A549 treated with DMSO at 1 μM for 4 hours (cell line): Measurements from ENCODE around the gene A1BG. TPM values are rescaled to one million over a fixed set of nuclear protein-coding genes. Genes with fewer than 3 reads are reported as not detected.

ENCODE experiments used
- total RNA-seq: library from RNA; stranded (reverse); fragments of 200-300 nt; extraction: Qiagen RNA extraction; gene quantifications from 5 replicates; pipeline ENCODE4 v1.2.3, GENCODE V29; 2022; ENCODE audit warnings: low read depth

Gene A1BG
- total RNA-seq: 9.9 to 13.7 TPM (median 12.2 TPM) in 5 replicates

GRCh38 chr19:58352760-58353671 is at the start of gene A1BG:
TSS of gene A1BG (minus strand) at chr19:58353492. CDS start at chr19:58353437, 55 bp downstream.

DNA sequence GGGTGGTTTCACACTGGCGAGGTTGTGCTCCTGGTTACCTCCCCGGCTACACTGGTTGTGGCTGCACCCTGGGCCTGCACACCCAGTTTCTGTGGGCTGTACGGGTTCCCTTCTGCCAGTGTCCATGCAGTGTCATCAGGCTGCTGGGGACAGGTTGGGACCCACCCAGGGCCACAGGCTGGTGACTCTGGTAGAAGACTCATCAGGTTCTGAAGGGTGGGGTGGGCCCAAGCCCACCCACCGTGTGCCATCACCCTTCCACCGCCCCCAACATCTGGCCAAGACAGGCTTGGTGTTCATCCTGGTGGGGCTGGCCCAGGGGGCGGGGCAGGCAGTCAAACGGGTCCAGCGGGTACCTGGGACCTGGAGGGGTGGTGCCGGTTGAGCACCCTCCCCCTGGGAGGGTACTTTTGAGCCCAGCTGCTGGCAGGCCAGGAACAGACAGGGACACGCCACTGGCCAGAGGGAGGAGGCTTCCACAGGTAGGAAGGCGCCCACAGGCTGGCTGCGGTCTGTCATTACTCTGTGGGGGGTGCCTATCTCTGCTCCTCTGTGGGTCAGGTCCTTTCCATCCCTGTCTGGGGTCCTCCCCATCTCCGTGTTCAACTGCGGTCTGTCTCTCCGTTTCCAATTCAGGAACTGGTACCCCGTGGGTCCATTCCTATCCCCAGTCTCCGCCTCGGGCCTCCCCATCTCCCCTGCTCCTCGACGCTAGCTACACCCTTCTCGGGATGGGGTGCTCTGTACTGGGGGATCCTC is 42.1 kb upstream of the A1BG start, which contains the start of gene RNF225:
Gene RNF225, plus strand, starts transcription at position 437 of the 759 bp plus-strand sequence. CDS start 434 bp downstream, outside the sequence.

DNA sequence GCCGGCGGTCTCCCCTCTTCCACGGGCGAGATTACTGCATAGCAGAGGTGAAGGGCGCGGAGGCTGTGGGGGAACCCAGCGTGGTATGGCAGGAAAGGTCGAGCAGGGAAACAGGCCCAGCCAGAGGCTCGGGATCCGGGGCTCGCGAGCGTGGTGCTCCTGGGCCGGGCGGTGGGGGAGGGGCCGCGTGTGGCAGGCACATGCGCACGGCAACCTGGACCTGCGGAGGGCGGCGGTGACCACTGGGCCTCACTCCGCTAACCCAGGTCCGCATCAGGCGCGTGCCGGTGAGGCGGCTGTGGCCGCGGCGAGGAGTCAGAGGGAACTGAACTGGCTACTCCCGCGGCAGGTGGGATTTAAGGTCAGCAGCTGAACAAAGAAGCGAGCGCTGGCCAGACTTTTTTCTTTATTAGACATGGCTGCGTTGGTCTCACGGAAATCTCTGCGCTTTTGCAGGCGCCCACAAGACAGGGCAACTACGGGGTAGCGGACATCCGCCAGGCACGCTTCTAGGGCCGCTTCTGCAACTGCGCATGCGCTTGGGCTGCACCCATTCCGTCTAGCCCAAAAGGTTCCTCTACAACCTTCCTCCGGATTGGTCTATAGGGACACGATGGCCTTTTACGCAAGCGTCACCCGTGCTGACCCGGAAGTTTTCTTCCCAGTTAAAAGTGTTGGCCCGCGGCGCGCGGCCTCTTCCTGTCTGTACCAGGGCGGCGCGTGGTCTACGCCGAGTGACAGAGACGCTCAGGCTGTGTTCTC is 33.5 kb upstream of the A1BG start, which contains the start of gene RPS5:
Gene RPS5, plus strand, starts transcription at position 694 of the 762 bp plus-strand sequence. CDS start 869 bp downstream, outside the sequence.

GRCh38 chr19:58380662-58381459 is 27.6 kb upstream of the A1BG start, which contains the start of gene ZNF837:
TSS of gene ZNF837 (minus strand) at chr19:58381030. CDS start at chr19:58369332, 11,698 bp downstream.

GRCh38 chr19:58362272-58362994 is 9.1 kb upstream of the A1BG start, which contains the start of gene ZNF497:
TSS of gene ZNF497 (minus strand) at chr19:58362751. CDS start at chr19:58357635, 5,116 bp downstream.

GRCh38 chr19:58326914-58327726 is 26.2 kb downstream of the A1BG start, which contains the start of gene ZSCAN22:
TSS of gene ZSCAN22 (plus strand) at chr19:58326994. CDS start at chr19:58334803, 7,809 bp downstream.

GRCh38 chr19:58305065-58305931 is 48.0 kb downstream of the A1BG start, which contains the start of gene ERVK3-1:
TSS of gene ERVK3-1 (plus strand) at chr19:58305377. CDS start at chr19:58312169, 6,792 bp downstream.

Other genes starting within 250 kb of the A1BG start
- gene ZNF329, start 202.7 kb downstream of the A1BG start, total RNA-seq: 2.9 to 3.3 TPM (median 3.1 TPM) in 5 replicates
- gene ZNF274, start 170.4 kb downstream of the A1BG start, total RNA-seq: 14.5 to 16.5 TPM (median 15.7 TPM) in 5 replicates
- 11.6 to 24.4 TPM (median 19.0 TPM) in 5 replicates for gene ZNF544, start 124.6 kb downstream of the A1BG start, total RNA-seq
- gene ZNF8, start 74.5 kb downstream of the A1BG start, total RNA-seq: 1.3 to 1.5 TPM (median 1.3 TPM) in 5 replicates
- gene ERVK3-1, start 48.1 kb downstream of the A1BG start, total RNA-seq: 90.7 to 110 TPM (median 98.8 TPM) in 5 replicates
- 2.1 to 3.3 TPM (median 2.9 TPM) in 5 replicates for gene ZSCAN22, start 26.5 kb downstream of the A1BG start, total RNA-seq
- gene ZNF497, start 9.3 kb upstream of the A1BG start, total RNA-seq: 0.80 to 1.7 TPM (median 1.5 TPM) in 5 replicates
- gene ZNF837, start 27.5 kb upstream of the A1BG start, total RNA-seq: 1.1 to 1.5 TPM (median 1.2 TPM) in 5 replicates
- gene RPS5, start 33.8 kb upstream of the A1BG start, total RNA-seq: 2,263 to 2,574 TPM (median 2,501 TPM) in 5 replicates
- gene RNF225, start 42.2 kb upstream of the A1BG start, total RNA-seq: 0.13 to 0.22 TPM in 2 of 5 replicates, not detected in the others
- 18.6 to 22.4 TPM (median 18.8 TPM) in 5 replicates for gene ZNF584, start 55.2 kb upstream of the A1BG start, total RNA-seq
- 0.07 to 0.16 TPM (median 0.08 TPM) in 4 of 5 replicates, not detected in the other for gene ZNF132, start 86.7 kb upstream of the A1BG start, total RNA-seq
- 7.4 to 8.4 TPM (median 7.8 TPM) in 5 replicates for gene ZNF324B, start 98.1 kb upstream of the A1BG start, total RNA-seq
- gene ZNF324, start 113.6 kb upstream of the A1BG start, total RNA-seq: 9.1 to 11.9 TPM (median 9.7 TPM) in 5 replicates
- gene ZNF446, start 122.9 kb upstream of the A1BG start, total RNA-seq: 11.7 to 14.6 TPM (median 13.1 TPM) in 5 replicates
- gene SLC27A5, start 158.5 kb upstream of the A1BG start, total RNA-seq: 24.4 to 34.2 TPM (median 28.6 TPM) in 5 replicates
- 11.6 to 19.5 TPM (median 16.8 TPM) in 5 replicates for gene ZBTB45, start 166.3 kb upstream of the A1BG start, total RNA-seq
- 659 to 835 TPM (median 753 TPM) in 5 replicates for gene TRIM28, start 190.6 kb upstream of the A1BG start, total RNA-seq
- 183 to 204 TPM (median 191 TPM) in 5 replicates for gene CHMP2A, start 201.6 kb upstream of the A1BG start, total RNA-seq
- gene UBE2M, start 205.1 kb upstream of the A1BG start, total RNA-seq: 135 to 153 TPM (median 147 TPM) in 5 replicates
- 12.5 to 18.1 TPM (median 16.9 TPM) in 5 replicates for gene MZF1, start 219.8 kb upstream of the A1BG start, total RNA-seq